ENCODE data around the gene FOXB1.

FOXB1 gene

DNA sequence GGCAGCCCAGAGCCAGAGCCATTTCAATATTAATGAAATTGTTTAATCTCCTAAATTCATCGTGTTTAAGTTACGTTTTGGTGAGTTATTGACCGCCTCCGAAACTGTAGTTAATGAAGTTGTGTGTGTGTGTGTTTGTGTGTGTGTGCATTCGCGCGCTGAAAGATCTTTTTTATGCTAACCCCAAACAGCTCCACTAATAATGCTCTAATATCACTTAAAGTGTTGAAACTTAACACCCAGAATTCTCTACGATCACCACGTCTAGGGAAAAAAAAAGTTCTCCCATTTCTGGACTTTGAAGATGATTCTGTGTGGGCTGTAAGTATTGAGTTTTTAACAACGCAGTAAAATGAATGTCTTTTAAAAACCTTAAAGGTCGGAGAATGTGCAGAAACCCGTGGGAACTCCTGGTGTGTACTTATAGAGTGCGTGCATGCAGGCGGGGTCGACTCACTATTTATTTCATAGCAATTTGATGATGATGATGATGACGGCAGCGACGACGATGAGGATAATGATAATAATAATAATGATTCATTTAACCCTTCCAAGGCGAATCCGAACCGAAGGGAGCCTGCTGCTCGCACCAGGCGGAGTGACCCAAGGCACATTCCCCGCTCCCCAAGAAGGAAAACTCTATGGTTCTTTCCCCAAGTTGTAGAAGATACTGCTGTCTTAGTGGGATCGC is 1.4 kb upstream of the FOXB1 start:
- TF ChIP-seq POLR2A (IDR thresholded peaks at IDR 0.05; ENCODE audit: low read depth, low read length) = no peak
- DNase-seq (ENCODE audit: insufficient read length, low spot score) (no peak), FAIRE-seq (no peak)

GRCh38 chr15:60003243-60004008 is 685 bp upstream of the FOXB1 start:
- TF ChIP-seq POLR2A (IDR thresholded peaks at IDR 0.05; ENCODE audit: low read depth, low read length) = no peak
- DNase-seq (ENCODE audit: insufficient read length, low spot score) = no peak
- no peak for FAIRE-seq

GRCh38 chr15:60004846-60005351 is 788 bp downstream of the FOXB1 start:
- TF ChIP-seq POLR2A (IDR thresholded peaks at IDR 0.05; ENCODE audit: low read depth, low read length) = no peak
- DNase-seq (ENCODE audit: insufficient read length, low spot score) (no peak), FAIRE-seq (no peak)

GRCh38 chr15:60005352-60006202 is 1.5 kb downstream of the FOXB1 start:
- FAIRE-seq (no peak), DNase-seq (ENCODE audit: insufficient read length, low spot score) (no peak)

GRCh38 chr15:60006203-60006862 is 2.2 kb downstream of the FOXB1 start:
- FAIRE-seq = no peak
- peak; percentile 72 for DNase-seq (ENCODE audit: insufficient read length, low spot score)
- no peak for TF ChIP-seq POLR2A (IDR thresholded peaks at IDR 0.05; ENCODE audit: low read depth, low read length)

More at GRCh38 chr15:60005352-60006202, 1.5 kb downstream of the FOXB1 start:
- TF ChIP-seq POLR2A (IDR thresholded peaks at IDR 0.05; ENCODE audit: low read depth, low read length) = no peak

- TF ChIP-seq POLR2A (IDR thresholded peaks at IDR 0.05; ENCODE audit: low read depth, low read length) = no peak
- FAIRE-seq = no peak
- no peak for DNase-seq (ENCODE audit: insufficient read length, low spot score)
Observed at GRCh38 chr15:60006873-60007272, 2.8 kb downstream of the FOXB1 start.

DNA sequence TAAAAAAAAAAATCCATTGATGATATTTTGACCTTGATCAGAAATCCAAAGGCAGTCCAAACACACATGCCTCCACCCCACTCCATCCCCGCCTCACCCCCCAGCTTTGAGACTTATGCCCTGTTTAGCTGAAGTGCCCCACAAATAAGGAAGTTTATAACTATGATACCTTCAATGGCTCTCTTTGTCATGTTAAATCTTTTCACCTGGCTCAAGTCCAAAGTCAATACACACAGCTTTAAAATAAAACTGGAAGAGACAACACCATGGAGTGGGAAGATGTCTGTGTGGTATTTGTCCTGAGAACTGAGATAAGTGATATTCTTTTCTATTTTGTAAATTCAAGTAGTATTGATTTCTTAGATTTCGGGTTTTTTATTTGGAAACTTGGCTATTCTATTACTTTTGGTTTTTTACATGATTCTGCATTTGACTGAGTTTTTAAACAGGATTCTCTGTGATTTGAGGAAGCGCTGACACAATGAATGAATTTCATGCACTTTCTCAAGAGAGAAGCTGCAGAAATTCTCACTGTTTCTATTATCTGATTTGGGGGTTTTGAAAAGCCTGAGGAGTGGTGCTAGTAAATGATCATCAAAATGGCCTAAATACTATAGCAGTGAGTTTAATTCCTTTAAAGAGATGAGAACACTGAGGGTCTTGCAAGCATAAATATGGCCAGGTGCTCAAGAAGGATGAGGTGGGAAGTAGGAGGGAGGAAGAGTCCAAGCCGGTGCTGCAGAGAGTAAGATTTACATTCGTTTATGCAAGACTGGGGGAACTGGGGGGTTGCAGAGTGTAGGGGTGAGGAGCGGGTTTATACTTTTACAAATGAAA is 5.2 kb downstream of the FOXB1 start:
- FAIRE-seq (no peak), DNase-seq (ENCODE audit: insufficient read length, low spot score) (no peak)
- TF ChIP-seq POLR2A (IDR thresholded peaks at IDR 0.05; ENCODE audit: low read depth, low read length) = no peak

GRCh38 chr15:60009980-60010732 is 6.0 kb downstream of the FOXB1 start:
- DNase-seq (ENCODE audit: insufficient read length, low spot score) (no peak), FAIRE-seq (no peak)
- TF ChIP-seq POLR2A (IDR thresholded peaks at IDR 0.05; ENCODE audit: low read depth, low read length) = no peak

- DNase-seq (ENCODE audit: insufficient read length, low spot score) = no peak
- TF ChIP-seq POLR2A (IDR thresholded peaks at IDR 0.05; ENCODE audit: low read depth, low read length) = no peak
- FAIRE-seq = no peak
Observed at GRCh38 chr15:60010858-60011257, 6.7 kb downstream of the FOXB1 start.

- no peak for TF ChIP-seq POLR2A (IDR thresholded peaks at IDR 0.05; ENCODE audit: low read depth, low read length)
- DNase-seq (ENCODE audit: insufficient read length, low spot score) = no peak
- no peak for FAIRE-seq
Observed at GRCh38 chr15:60012695-60013094, 8.6 kb downstream of the FOXB1 start.

- FAIRE-seq (no peak), DNase-seq (ENCODE audit: insufficient read length, low spot score) (no peak)
- TF ChIP-seq POLR2A (IDR thresholded peaks at IDR 0.05; ENCODE audit: low read depth, low read length) = no peak
Observed at GRCh38 chr15:60017538-60018520, 13.7 kb downstream of the FOXB1 start.
